Neutrophil (primary cell): ENCODE data around the gene GRK3.

ENCODE experiments used
- H3K27ac ChIP-seq: fragments of 200-600 bp; sonication (generic); 2 replicates; pipeline ENCODE4 v1.5.1; 2016; ENCODE audit warnings: mild to moderate bottlenecking, moderate library complexity
- H3K27me3 ChIP-seq: fragments of 200-600 bp; sonication (generic); 2 replicates; pipeline ENCODE4 v1.6.0; 2016; ENCODE audit warnings: mild to moderate bottlenecking
- H3K36me3 ChIP-seq: fragments of 200-600 bp; sonication (generic); 2 replicates; pipeline ENCODE4 v1.5.1; 2017
- H3K4me1 ChIP-seq, 2 experiments: fragments of 200-600 bp in 1 of 2; sonication (generic) in 1 of 2; 1 replicate in 1 of 2; 2 replicates in 1 of 2; pipeline versions ENCODE4 v1.5.1 to v1.6.1; 2013 to 2016; ENCODE audit warnings: low read depth in 1 of 2, low read length in 1 of 2, mild to moderate bottlenecking in 1 of 2, moderate library complexity in 1 of 2; ENCODE audit not compliant: control insufficient read depth in 1 of 2, insufficient read depth in 1 of 2
- H3K4me3 ChIP-seq, 2 experiments: fragments of 200-600 bp in 1 of 2; sonication (generic) in 1 of 2; 1 replicate in 1 of 2; 2 replicates in 1 of 2; pipeline ENCODE4 v1.5.1; 2013 to 2016; ENCODE audit warnings: low read depth in 1 of 2, low read length in 1 of 2, mild to moderate bottlenecking in 1 of 2, moderate library complexity in 1 of 2
- H3K9me3 ChIP-seq: fragments of 200-600 bp; sonication (generic); 2 replicates; pipeline ENCODE4 v1.5.1; 2016
- CTCF ChIP-seq: fragments of 200-600 bp; sonication (generic); IDR thresholded peaks from 2 replicates; pipeline ENCODE4 v1.5.1; 2016; ENCODE audit warnings: antibody characterized with exemption

Gene GRK3

GRCh38 chr22:25762147-25762546 lies 197.7 kb downstream of the GRK3 start:
- no peaks in the 10 kb centered on the region for H3K27me3 ChIP-seq
- no peak overlapping the region for H3K27ac ChIP-seq
- H3K4me3 ChIP-seq = no peak overlapping the region
- H3K4me1 ChIP-seq = no peaks in the 10 kb centered on the region
- no peaks in the 10 kb centered on the region for H3K9me3 ChIP-seq
- no peaks in the 10 kb centered on the region for H3K36me3 ChIP-seq
- no peak for TF ChIP-seq CTCF

GRCh38 chr22:25763239-25763777 lies 198.8 kb downstream of the GRK3 start:
- Histone ChIP-seq H3K27ac (no peak overlapping the region), H3K36me3 (no peaks in the 10 kb centered on the region)

GRCh38 chr22:25764270-25765015 lies 200.0 kb downstream of the GRK3 start:
- Histone ChIP-seq H3K36me3 (no peaks in the 10 kb centered on the region), H3K4me1 (no peaks in the 10 kb centered on the region), H3K4me3 (no peak overlapping the region), H3K9me3 (no peaks in the 10 kb centered on the region), H3K27me3 (no peaks in the 10 kb centered on the region), H3K27ac (no peak overlapping the region)
- no peak for TF ChIP-seq CTCF

More at GRCh38 chr22:25763239-25763777, 198.8 kb downstream of the GRK3 start:
- Histone ChIP-seq H3K4me1 (no peaks in the 10 kb centered on the region), H3K9me3 (no peaks in the 10 kb centered on the region), H3K4me3 (no peak overlapping the region), H3K27me3 (no peaks in the 10 kb centered on the region)
- TF ChIP-seq CTCF = no peak

- Histone ChIP-seq H3K9me3 (no peaks in the 10 kb centered on the region), H3K27ac (no peak overlapping the region), H3K4me3 (no peak overlapping the region), H3K4me1 (no peaks in the 10 kb centered on the region), H3K27me3 (no peaks in the 10 kb centered on the region), H3K36me3 (no peaks in the 10 kb centered on the region)
- no peak for TF ChIP-seq CTCF
Measured at GRCh38 chr22:25765016-25765367, 200.5 kb downstream of the GRK3 start.

- TF ChIP-seq CTCF = no peak
- Histone ChIP-seq H3K27me3 (no peaks in the 10 kb centered on the region), H3K36me3 (no peaks in the 10 kb centered on the region)
Measured at GRCh38 chr22:25765801-25766200, 201.3 kb downstream of the GRK3 start.

More at GRCh38 chr22:25765801-25766200, 201.3 kb downstream of the GRK3 start:
- no peak overlapping the region for H3K27ac ChIP-seq
- no peaks in the 10 kb centered on the region for H3K4me1 ChIP-seq
- H3K4me3 ChIP-seq = no peak overlapping the region
- no peaks in the 10 kb centered on the region for H3K9me3 ChIP-seq
